Activated CD4-positive, alpha-beta T cell treated with anti-CD3 and anti-CD28 coated beads for 4 hours (primary cell): Measurements from ENCODE around the gene STARD10.

ENCODE experiments used
- DNase-seq, 2 donors: peaks; one replicate each; pipeline ENCODE4 v3.0.0-alpha.2; 2020

The STARD10 gene

DNA sequence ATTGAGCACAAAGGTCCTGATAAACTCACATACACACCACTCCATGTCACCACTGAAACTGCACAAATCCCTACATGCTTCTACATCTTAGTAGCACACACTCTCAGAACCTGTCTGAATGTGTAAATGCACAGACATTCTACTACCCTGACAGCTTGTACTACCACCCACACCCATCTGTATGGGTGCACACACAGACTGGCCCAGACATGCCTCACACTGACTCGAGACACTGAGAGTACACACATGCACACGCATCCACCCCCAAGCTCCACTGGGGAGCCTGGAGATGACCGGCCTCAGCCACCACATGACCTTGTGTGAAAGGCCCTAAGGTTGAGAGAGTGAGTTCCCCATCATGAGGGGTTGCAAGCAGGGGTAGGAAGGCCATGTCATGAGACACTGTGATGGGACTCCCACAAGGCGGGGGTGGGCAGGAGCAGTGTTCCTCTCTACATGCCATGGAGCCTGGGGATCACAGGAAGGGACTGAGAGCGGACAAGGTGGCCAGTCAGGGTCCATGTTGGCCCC lies 69.8 kb downstream of the STARD10 start:
- DNase-seq = no peak

- DNase-seq = no peak
These were observed 70.3 kb downstream of the STARD10 start for GRCh38 chr11:72723508-72723907.

DNA sequence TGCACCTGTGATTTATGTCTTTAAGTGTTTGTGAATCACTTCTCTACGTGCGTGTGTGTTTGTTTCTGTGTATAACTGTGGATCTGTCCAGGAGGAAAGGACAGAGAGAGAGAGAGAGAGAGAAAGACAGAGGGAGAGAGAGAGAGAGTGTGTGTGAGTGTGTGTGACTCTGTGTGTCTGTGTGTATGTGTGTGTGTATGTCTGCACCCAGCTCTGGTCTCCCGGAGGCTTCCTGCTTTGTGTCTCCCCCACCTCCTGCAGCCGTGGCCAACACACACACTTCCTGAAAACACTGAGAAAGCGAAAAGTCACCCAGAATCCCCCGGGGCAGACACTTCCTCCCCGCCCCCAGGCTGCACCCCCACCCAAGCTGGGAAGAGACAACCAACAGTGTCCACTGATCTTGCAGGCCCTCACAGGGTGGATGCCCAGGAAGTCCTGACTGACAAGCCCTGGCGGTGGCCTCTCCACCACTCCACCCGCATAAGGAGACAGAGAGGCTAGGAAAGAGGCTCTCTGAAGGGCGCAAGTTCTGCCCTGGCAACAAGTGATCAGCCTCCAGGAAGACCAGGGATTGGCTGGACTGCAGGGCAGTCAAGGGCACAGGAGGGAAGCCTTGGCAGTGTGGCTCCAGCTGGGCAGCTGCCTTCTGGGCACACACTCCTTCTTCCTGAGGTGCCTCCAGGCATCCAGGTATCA lies 71.6 kb downstream of the STARD10 start:
- peak; percentile 82 to 83 for DNase-seq

- DNase-seq = peak; percentile 22 to 33
These were observed 72.2 kb downstream of the STARD10 start for GRCh38 chr11:72721689-72722049.

- no peak for DNase-seq
These were observed 72.6 kb downstream of the STARD10 start for GRCh38 chr11:72721276-72721675.

- DNase-seq = no peak
These were observed 73.1 kb downstream of the STARD10 start for GRCh38 chr11:72720784-72721183.

- no peak for DNase-seq
These were observed 73.8 kb downstream of the STARD10 start for GRCh38 chr11:72720047-72720446.

- DNase-seq = no peak
These were observed 74.3 kb downstream of the STARD10 start for GRCh38 chr11:72719551-72719950.

DNA sequence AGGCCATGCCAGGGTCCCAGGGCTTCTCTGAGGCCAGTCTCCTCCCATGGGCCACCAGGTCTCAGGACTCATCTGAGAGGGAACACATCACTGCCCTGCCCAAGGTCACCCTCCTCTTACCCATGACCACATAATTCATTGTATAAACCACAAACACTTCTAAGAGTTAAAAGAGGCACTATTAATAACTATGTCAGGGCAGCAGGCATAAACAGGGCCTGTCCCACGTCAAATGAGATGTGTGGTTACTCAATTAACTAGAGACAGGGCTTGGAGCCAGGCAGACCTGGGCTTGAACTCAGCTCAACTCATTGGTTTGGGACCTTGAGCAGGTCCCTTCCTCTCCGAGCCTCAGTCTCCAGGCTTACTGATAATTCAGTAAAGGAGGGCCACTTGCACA lies 74.7 kb downstream of the STARD10 start:
- no peak for DNase-seq

DNA sequence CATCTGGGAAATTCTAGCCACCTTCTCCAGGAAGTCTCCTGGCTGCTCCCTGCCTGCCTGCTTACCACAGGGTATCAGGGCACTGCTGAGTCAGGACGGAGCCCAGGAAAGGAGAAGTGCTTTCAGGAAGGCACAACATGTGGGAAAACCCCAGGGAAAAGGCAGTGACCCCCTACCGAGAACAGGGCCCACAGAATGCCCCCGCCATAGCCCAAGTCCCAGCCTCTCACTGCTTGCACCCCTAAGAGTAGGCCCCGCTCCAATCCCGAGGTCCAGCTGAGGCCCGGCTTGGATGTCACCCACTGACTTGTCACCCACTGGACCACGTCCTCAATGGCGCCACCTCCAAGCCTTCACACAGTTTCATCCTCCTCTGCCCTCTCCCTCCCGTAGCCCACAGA lies 75.7 kb downstream of the STARD10 start:
- DNase-seq = no peak

GRCh38 chr11:72716788-72717435 lies 76.9 kb downstream of the STARD10 start:
- DNase-seq = no peak

DNA sequence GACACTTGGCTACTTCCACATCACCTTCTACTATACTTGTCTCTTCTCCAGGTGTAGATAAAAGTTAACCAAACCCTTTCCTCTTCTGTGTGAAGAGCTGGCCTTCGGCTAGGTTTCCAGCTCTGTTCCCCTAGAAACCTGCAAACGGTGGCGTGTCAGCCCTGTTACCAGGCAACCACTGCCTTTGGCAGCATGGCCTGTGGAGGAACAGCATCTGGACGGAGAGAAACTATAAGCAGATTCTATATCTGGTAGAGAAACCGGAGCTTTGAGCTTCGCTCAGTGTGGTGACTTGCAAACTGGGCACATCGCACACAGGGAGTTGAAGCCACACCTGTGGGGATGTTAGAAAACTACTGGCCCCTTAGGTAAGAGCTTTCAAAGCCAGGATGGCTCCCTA lies 77.6 kb downstream of the STARD10 start:
- no peak for DNase-seq

GRCh38 chr11:72712841-72713240 lies 81.0 kb downstream of the STARD10 start:
- no peak for DNase-seq

DNA sequence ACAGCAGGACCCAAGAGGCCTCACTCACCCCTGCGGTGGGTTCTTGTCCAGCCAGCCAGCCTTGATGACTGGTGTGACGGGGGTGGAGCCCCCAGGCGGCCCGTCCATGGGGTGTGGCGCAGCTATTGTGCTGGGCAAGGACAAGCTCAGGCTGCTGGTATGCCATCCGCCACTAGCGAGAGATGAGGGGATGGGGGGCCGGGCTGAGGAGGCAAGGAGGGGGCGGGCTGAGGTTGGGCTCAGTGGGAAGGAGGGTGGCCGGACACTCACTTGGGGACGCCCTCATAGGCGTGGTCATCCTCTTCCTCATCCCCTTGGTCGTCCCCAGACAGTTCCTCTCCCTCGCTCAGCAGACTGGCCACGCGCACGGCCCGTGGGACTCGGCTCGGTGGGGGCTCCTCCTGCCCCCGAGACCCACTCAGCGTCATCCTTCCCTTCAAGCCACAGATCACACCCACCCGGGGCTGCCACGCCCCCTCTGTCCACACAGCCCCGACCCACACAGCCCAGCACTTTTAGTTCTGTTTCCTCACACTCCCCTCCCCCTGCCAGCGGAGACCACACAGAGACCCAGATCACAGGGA lies 81.6 kb downstream of the STARD10 start:
- no peak for DNase-seq

DNA sequence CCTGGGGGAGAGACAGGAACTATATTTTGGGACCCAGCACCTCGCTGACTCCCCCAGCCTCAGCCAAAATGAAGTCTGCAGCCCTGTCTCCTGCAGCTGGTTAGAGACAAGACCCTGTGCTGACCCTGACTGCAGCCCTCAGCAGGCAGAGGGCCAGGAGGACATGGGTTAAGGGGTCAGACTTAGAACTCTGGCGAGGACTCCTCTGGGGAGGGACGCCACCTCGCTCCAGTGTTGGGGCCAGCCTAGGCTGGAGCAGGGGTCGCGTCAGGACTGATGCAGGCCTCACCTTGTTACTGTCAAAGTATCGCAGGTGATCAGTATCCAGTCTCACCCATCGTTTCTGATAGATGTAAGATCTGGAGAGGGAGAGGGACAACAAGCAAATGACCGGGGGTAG lies 82.7 kb downstream of the STARD10 start:
- no peak for DNase-seq

- DNase-seq = no peak
These were observed 83.6 kb downstream of the STARD10 start for GRCh38 chr11:72710278-72710677.

GRCh38 chr11:72709478-72710238 lies 84.2 kb downstream of the STARD10 start:
- no peak for DNase-seq

DNA sequence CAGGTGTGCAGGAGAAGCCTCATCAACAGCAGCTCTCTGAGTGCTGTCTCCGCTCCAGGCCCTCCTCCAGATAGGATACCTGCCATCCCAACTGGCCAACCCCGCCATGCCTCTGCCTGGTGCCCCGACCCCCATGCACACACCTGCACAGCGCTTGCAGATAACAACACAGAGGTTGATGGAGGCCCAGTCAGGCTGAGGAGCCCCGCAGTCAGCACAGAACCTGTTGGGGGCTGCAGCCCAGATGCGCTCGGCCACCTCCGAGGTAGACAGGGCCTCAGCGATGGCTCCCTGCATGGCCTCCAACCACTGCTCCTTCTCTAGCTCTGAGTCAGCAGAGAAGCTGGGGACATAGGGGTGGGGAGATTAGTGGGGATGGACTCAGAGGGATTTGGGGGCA lies 86.8 kb downstream of the STARD10 start:
- DNase-seq = no peak

DNA sequence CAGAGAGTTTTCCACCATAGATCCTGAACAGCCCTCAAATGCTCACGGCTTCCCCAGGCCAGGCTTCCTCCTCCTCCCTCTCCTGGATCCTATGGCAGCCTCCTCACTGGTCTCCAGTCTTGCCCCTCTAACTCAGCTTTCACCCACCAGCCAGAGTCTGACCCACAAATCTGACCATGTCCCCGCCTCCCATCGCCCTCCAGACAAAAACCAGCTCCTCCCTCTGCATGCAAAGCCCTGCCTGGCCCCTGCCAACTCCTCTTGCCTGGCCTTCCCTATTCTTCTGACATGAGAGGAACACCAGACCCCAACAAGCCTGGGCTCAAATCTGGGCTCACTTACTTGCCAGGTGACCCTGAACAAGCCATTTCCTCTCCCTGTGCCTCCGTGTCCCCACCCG lies 87.3 kb downstream of the STARD10 start:
- DNase-seq = no peak

DNA sequence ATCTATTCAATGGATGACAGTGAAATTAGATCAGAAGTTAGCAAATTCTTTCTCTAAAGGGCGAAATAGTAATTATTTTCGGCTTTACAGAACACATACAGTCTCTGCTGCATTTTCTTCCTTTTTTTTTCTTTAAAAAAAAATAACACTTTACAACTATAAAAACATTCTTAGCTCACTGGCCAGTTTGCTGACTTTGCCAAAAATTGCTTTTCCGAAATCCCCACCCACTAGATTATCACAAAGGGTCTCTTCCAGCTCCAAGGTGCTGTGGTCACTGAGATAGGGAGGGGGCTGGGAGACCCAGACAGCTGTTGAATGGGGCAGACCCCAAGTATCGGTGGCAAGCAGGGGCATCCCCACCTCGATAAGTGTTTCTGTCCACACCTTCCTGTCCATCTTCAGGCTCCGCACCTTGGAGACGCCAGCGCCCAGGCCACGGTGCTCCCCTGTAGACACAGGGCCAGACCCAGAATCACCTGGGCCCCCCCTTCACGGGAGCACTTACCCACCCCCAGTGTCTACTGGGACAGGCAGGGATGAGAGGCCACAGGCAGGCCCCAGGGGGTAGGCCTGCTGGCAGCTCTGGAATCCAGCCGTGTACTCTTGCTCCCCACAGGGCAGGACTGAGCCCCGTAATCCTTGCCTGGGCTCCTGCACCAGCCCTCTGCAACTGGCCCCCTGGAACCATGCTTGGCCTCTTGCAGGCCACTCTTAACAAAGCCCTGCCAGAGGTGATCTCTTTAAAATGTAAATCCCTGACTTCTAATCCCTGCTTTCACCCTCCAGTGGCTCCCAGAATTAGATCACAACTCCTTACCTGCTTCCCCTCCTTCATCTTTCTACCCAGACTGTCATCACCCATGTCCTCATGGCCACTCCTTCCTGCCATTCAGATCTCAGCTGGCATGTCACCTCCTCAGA lies 88.1 kb downstream of the STARD10 start:
- DNase-seq = no peak

DNA sequence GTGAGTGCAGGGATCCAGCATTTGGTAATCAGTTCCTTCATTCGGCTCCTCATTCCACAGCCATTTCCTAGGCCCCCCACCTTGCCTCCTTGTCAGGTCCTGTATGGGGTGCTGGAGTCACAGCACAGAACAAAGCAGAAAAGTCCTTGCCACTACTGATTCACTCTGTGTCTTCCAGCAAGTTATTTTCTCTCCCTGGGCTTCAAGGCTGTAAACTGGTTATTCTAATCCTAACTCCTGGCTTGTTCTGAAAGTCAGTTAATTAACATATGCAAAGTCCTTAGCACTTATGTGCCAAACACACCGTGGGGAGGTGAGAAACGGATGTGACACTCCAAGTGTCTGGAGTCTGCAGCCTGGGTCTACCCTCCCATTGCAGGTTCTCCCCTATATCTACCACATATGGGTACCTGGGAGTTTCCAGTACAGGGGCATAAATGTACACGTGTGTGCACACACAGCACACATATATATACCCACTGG lies 89.0 kb downstream of the STARD10 start:
- DNase-seq = no peak
